IMR-90 (cell line): Measurements from ENCODE around the gene PRB3. TPM values are rescaled to one million over a fixed set of nuclear protein-coding genes. Genes with fewer than 3 reads are reported as not detected.

Source experiments
- ATAC-seq: fragments of 200-7000 bp; cut with Tn5 transposase; 2 replicates; pipeline ENCODE4 v1.9.1; 2020; ENCODE audit warnings: low read depth, mild to moderate bottlenecking, moderate library complexity
- BruUV-seq: library from RNA; stranded (reverse); fragments of 400-500 nt; replicated peaks from 2 replicates; lab custom pipeline; 2021; lab: Mats Ljungman, UMichigan
- CTCF ChIA-PET: fragments of 300-600 bp; formaldehyde crosslinking; extraction: SDS; loops from one replicate; lab custom pipeline; 2021; ENCODE audit warnings: antibody characterized with exemption; lab: Yijun Ruan, JAX
- POLR2A ChIA-PET: fragments of 300-600 bp; sonication (Branson Sonifier 250); formaldehyde crosslinking; loops from one replicate; lab custom pipeline; 2022; ENCODE audit warnings: antibody characterized with exemption; ENCODE audit not compliant: unreplicated experiment; lab: Charles Lee
- DNase-seq: peaks from one replicate; pipeline ENCODE4 v3.0.0; 2013
- H2AFZ ChIP-seq: replicated peaks from 2 replicates; pipeline ENCODE3; 2013; ENCODE audit warnings: low read length, mild to moderate bottlenecking; ENCODE audit not compliant: poor library complexity
- H2AK5ac ChIP-seq: 2 replicates; pipeline ENCODE4 v1.6.1; 2013; ENCODE audit warnings: low read depth, low read length, inconsistent platforms
- H2AK9ac ChIP-seq: replicated peaks from 2 replicates; pipeline ENCODE3; 2013; ENCODE audit warnings: mild to moderate bottlenecking, low read depth, low read length, moderate library complexity; ENCODE audit not compliant: poor library complexity
- H2BK120ac ChIP-seq: 2 replicates; pipeline ENCODE4 v1.6.1; 2013; ENCODE audit warnings: low read depth, low read length, inconsistent platforms
- H2BK15ac ChIP-seq: 3 replicates; pipeline ENCODE4 v1.6.1; 2013; ENCODE audit warnings: low read depth, low read length, inconsistent platforms
- H2BK20ac ChIP-seq: 2 replicates; pipeline ENCODE4 v1.6.1; 2013; ENCODE audit warnings: low read depth, mild to moderate bottlenecking, inconsistent platforms, low read length, moderate library complexity
- H2BK5ac ChIP-seq: 2 replicates; pipeline ENCODE4 v1.6.1; 2013; ENCODE audit warnings: mild to moderate bottlenecking, low read depth, low read length, inconsistent platforms; ENCODE audit not compliant: poor library complexity, severe bottlenecking
- H3K14ac ChIP-seq: replicated peaks from 2 replicates; pipeline ENCODE4 v1.6.1; 2013; ENCODE audit warnings: low read depth, low read length, inconsistent platforms
- H3K18ac ChIP-seq: 2 replicates; pipeline ENCODE4 v1.6.1; 2013; ENCODE audit warnings: low read depth, low read length, control low read depth
- H3K23ac ChIP-seq: 2 replicates; pipeline ENCODE4 v1.6.1; 2013; ENCODE audit warnings: low read depth, low read length, inconsistent platforms
- H3K27ac ChIP-seq: 2 replicates; pipeline ENCODE4 v1.5.1; 2013; ENCODE audit warnings: mild to moderate bottlenecking, control low read depth, low read length; ENCODE audit not compliant: insufficient read depth
- H3K27me3 ChIP-seq: 2 replicates; pipeline ENCODE4 v1.6.1; 2013; ENCODE audit warnings: low read length; ENCODE audit not compliant: control insufficient read depth, insufficient read depth
- H3K36me3 ChIP-seq: 2 replicates; pipeline ENCODE4 v1.6.1; 2013; ENCODE audit warnings: low read length, mixed read lengths; ENCODE audit not compliant: control insufficient read depth, insufficient read depth
- H3K4ac ChIP-seq: 2 replicates; pipeline ENCODE4 v1.6.1; 2013; ENCODE audit warnings: low read depth, low read length, inconsistent platforms
- H3K4me1 ChIP-seq: 2 replicates; pipeline ENCODE4 v1.6.1; 2013; ENCODE audit warnings: low read length, mixed read lengths; ENCODE audit not compliant: control insufficient read depth, insufficient read depth
- H3K4me2 ChIP-seq: 2 replicates; pipeline ENCODE4 v1.6.1; 2013; ENCODE audit warnings: low read depth, mild to moderate bottlenecking, control low read depth, low read length, moderate library complexity
- H3K4me3 ChIP-seq: 2 replicates; pipeline ENCODE4 v1.5.1; 2013; ENCODE audit warnings: low read depth, mild to moderate bottlenecking, control low read depth, low read length, moderate library complexity; ENCODE audit not compliant: insufficient read depth
- H3K56ac ChIP-seq: 2 replicates; pipeline ENCODE4 v1.6.1; 2013; ENCODE audit warnings: low read length, inconsistent platforms; ENCODE audit not compliant: insufficient read depth; ENCODE audit errors: extremely low read depth
- H3K79me1 ChIP-seq, 2 experiments: 2 replicates each; pipeline ENCODE4 v1.6.1; 2013; ENCODE audit warnings: low read length in 2 of 2, inconsistent platforms in 1 of 2, low read depth in 1 of 2
- H3K9ac ChIP-seq: 2 replicates; pipeline ENCODE4 v1.6.1; 2013; ENCODE audit warnings: low read depth, low read length, control low read depth
- H3K9me1 ChIP-seq: 2 replicates; pipeline ENCODE4 v1.6.1; 2013; ENCODE audit warnings: low read length, inconsistent platforms; ENCODE audit not compliant: insufficient read depth
- H3K9me3 ChIP-seq: 2 replicates; pipeline ENCODE4 v1.6.1; 2013; ENCODE audit warnings: low read length; ENCODE audit not compliant: control insufficient read depth, insufficient read depth
- H4K20me1 ChIP-seq: 2 replicates; pipeline ENCODE4 v1.6.1; 2013; ENCODE audit warnings: low read length, inconsistent platforms; ENCODE audit not compliant: insufficient read depth
- H4K5ac ChIP-seq: 2 replicates; pipeline ENCODE4 v1.6.1; 2013; ENCODE audit warnings: mild to moderate bottlenecking, low read depth, low read length, control low read depth
- H4K8ac ChIP-seq, 2 experiments: 2 replicates each; pipeline ENCODE4 v1.6.1; 2013; ENCODE audit warnings: low read depth in 2 of 2, low read length in 2 of 2, control low read depth in 1 of 2, inconsistent platforms in 1 of 2
- H4K91ac ChIP-seq: 2 replicates; pipeline ENCODE4 v1.6.1; 2013; ENCODE audit warnings: low read depth, low read length, inconsistent platforms; ENCODE audit not compliant: insufficient read depth
- BHLHE40 ChIP-seq: fragments of 150-350 bp; IDR thresholded peaks from 2 replicates; pipeline ENCODE4 v1.6.1; 2016; ENCODE audit warnings: mild to moderate bottlenecking, low read depth, low read length
- CEBPB ChIP-seq: IDR thresholded peaks from 2 replicates; pipeline ENCODE4 v1.6.1; 2012; ENCODE audit warnings: low read depth, low read length, improper control_type of control experiment
- CHD1 ChIP-seq: IDR thresholded peaks from 2 replicates; pipeline ENCODE4 v1.6.1; 2012; ENCODE audit warnings: low read depth, low read length, improper control_type of control experiment
- CTCF ChIP-seq: conservative IDR thresholded peaks from 2 replicates; pipeline ENCODE4 v1.5.1; 2012; ENCODE audit warnings: mild to moderate bottlenecking, low read depth, low read length, improper control_type of control experiment
- ELK1 ChIP-seq: fragments of 150-350 bp; IDR thresholded peaks from 2 replicates; pipeline ENCODE4 v1.6.1; 2016; ENCODE audit warnings: low read depth, mild to moderate bottlenecking, low read length, moderate library complexity, borderline replicate concordance
- FOS ChIP-seq: fragments of 150-350 bp; IDR thresholded peaks from 2 replicates; pipeline ENCODE4 v1.6.1; 2016; ENCODE audit warnings: low read depth, low read length
- MAFK ChIP-seq: IDR thresholded peaks from 2 replicates; pipeline ENCODE4 v1.6.1; 2012; ENCODE audit warnings: low read depth, low read length, improper control_type of control experiment
- MAZ ChIP-seq: IDR thresholded peaks from 2 replicates; pipeline ENCODE4 v1.6.1; 2012; ENCODE audit warnings: low read depth, mild to moderate bottlenecking, low read length, improper control_type of control experiment, moderate library complexity, borderline replicate concordance
- MXI1 ChIP-seq: IDR thresholded peaks from 2 replicates; pipeline ENCODE4 v1.6.1; 2012; ENCODE audit warnings: low read depth, mild to moderate bottlenecking, low read length, moderate library complexity, borderline replicate concordance
- NFE2L2 ChIP-seq: fragments of 150-350 bp; IDR thresholded peaks from 2 replicates; pipeline ENCODE4 v1.6.1; 2016; ENCODE audit warnings: low read depth, mild to moderate bottlenecking, low read length
- POLR2A ChIP-seq: IDR thresholded peaks from 2 replicates; pipeline ENCODE4 v1.6.1; 2012; ENCODE audit warnings: mild to moderate bottlenecking, low read depth, low read length
- RAD21 ChIP-seq: IDR thresholded peaks from 2 replicates; pipeline ENCODE4 v1.6.1; 2012; ENCODE audit warnings: low read length, improper control_type of control experiment
- RCOR1 ChIP-seq: IDR thresholded peaks from 2 replicates; pipeline ENCODE4 v1.6.1; 2012; ENCODE audit warnings: mild to moderate bottlenecking, low read length, improper control_type of control experiment; ENCODE audit not compliant: insufficient replicate concordance
- RFX5 ChIP-seq: IDR thresholded peaks from 2 replicates; pipeline ENCODE4 v1.8.0; 2012; ENCODE audit warnings: low read depth, mild to moderate bottlenecking, low read length, moderate library complexity
- SMC3 ChIP-seq: fragments of 150-350 bp; IDR thresholded peaks from 2 replicates; pipeline ENCODE4 v1.6.1; 2016; ENCODE audit warnings: low read depth, mild to moderate bottlenecking, antibody characterized with exemption, low read length, moderate library complexity
- USF2 ChIP-seq: fragments of 150-350 bp; IDR thresholded peaks from 2 replicates; pipeline ENCODE4 v1.6.1; 2017; ENCODE audit warnings: mild to moderate bottlenecking, antibody characterized with exemption, low read length, low read depth
- WGBS, 2 experiments: methylation state at CpG; one replicate each; pipeline versions ENCODE4 v1.1.5 to v1.1.7; 2013; ENCODE audit warnings: missing lambda C conversion rate in 2 of 2; ENCODE audit not compliant: insufficient read length in 1 of 2; ENCODE audit errors: extremely low coverage in 2 of 2; 5-methylcytosine and 5-hydroxymethylcytosine counted together
- dilution Hi-C: fragments of 300-500 bp; cut with HindIII; formaldehyde crosslinking; loops from one replicate; pipeline ENCODE4 v1.14.3; 2018; ENCODE audit warnings: low sequenced_read_pairs; ENCODE audit not compliant: unreplicated experiment
- in situ Hi-C: fragments of 300-500 bp; cut with MboI; formaldehyde crosslinking; loops from 3 replicates; pipeline ENCODE4 v1.14.3; 2019; ENCODE audit warnings: low sequenced_read_pairs, inconsistent platforms, mixed read lengths
- intact Hi-C: fragments of 100-400 bp; cut with micrococcal nuclease; formaldehyde crosslinking; loops from 2 replicates; pipeline ENCODE4 v1.10.0; 2022
- polyA plus RNA-seq, 3 experiments: library from polyadenylated mRNA; depleted of rRNA; stranded (reverse); fragments of >200 nt; gene quantifications; 2 replicates each; pipeline ENCODE4 v1.2.3, GENCODE V29; 2012; ENCODE audit warnings: low replicate concordance in 1 of 3
- total RNA-seq: library from RNA; depleted of rRNA; stranded (reverse); fragments of >200 nt; gene quantifications from 2 replicates; pipeline ENCODE4 v1.2.3, GENCODE V29; 2012

The PRB3 gene
- total and polyA plus RNA-seq, 2 of the 4 experiments (the other 2 are of a cell fraction) = not detected

GRCh38 chr12:11307143-11307542, 37.6 kb upstream of the PRB3 start:
- in situ Hi-C loops = no loop called here
- Histone ChIP-seq H2BK20ac (no peak overlapping the region), H4K5ac (no peak overlapping the region), H2BK120ac (no peak overlapping the region), H3K14ac (no peak overlapping the region), H3K9me1 (no peaks in the 10 kb centered on the region), H3K4me2 (no peak overlapping the region), H3K4me3 (no peak overlapping the region), H3K4ac (no peak overlapping the region), H3K27me3 (no peaks in the 10 kb centered on the region), H3K79me1 (no peaks in the 10 kb centered on the region), H3K23ac (no peak overlapping the region), H2BK15ac (no peak overlapping the region), H4K20me1 (no peaks in the 10 kb centered on the region), H2BK5ac (no peak overlapping the region), H3K9ac (no peak overlapping the region), H3K9me3 (peaks cover 4% of the 10 kb centered on the region), H4K8ac (no peak overlapping the region), H3K56ac (no peak overlapping the region), H3K18ac (no peak overlapping the region), H2AK9ac (no peak overlapping the region), H4K91ac (no peak overlapping the region), H2AK5ac (no peak overlapping the region), H3K36me3 (no peaks in the 10 kb centered on the region), H3K4me1 (no peaks in the 10 kb centered on the region), H2AFZ (no peak overlapping the region), H3K27ac (no peak overlapping the region)
- ATAC-seq (no peak), DNase-seq (no peak)
- POLR2A ChIA-PET = no interaction called here
- dilution Hi-C loops = no loop called here
- intact Hi-C loops = no loop called here
- CTCF ChIA-PET = no interaction called here
- TF ChIP-seq RFX5 (no peak), USF2 (no peak), MAFK (no peak), CTCF (no peak), RAD21 (no peak), BHLHE40 (no peak), MAZ (no peak), CEBPB (no peak), FOS (no peak), MXI1 (no peak), RCOR1 (no peak), POLR2A (no peak), CHD1 (no peak), NFE2L2 (no peak), SMC3 (no peak), ELK1 (no peak)
- no CpG with 5 or more reads among the region's 2 CpGs for WGBS, 2 experiments
- BruUV-seq = no TSS peak
